HepG2 (cell line): ENCODE measurements around the gene UBR7. TPM values are rescaled to one million over a fixed set of nuclear protein-coding genes. Genes with fewer than 3 reads are reported as not detected.
A peak's percentile ranks its signal among the peaks of the same experiment; 100 is the strongest.
"Not testable (repeated sequence)": the region's sequence is repeated elsewhere in the genome, so short reads cannot be mapped to it uniquely, and the experiment has no call there.

Experiments used
- ATAC-seq: fragments of 200-7000 bp; cut with Tn5 transposase; 3 replicates; pipeline ENCODE4 v1.9.1; 2020; ENCODE audit warnings: mild to moderate bottlenecking, moderate library complexity
- BruUV-seq: library from RNA; stranded (reverse); fragments of 400-500 nt; replicated peaks from 2 replicates; lab custom pipeline; 2021; lab: Mats Ljungman, UMichigan
- CTCF ChIA-PET: fragments of 300-600 bp; formaldehyde crosslinking; extraction: SDS; loops from one replicate; lab custom pipeline; 2021; ENCODE audit warnings: low total read pairs, inconsistent platforms, low intra/inter-chr PET ratio; lab: Yijun Ruan, JAX
- POLR2A ChIA-PET: fragments of 350-600 bp; sonication (Branson Sonifier 250); formaldehyde crosslinking; loops from one replicate; lab custom pipeline; 2020; ENCODE audit warnings: antibody characterized with exemption, inconsistent platforms; lab: Yijun Ruan, JAX
- DNase-seq: peaks from one replicate; pipeline ENCODE4 v3.0.0-alpha.2; 2015; ENCODE audit warnings: low spot score
- FAIRE-seq: peaks from 3 replicates; lab custom pipeline; 2011; peaks lifted over from hg19 to GRCh38; lab: Jason Lieb, UNC
- H2AFZ ChIP-seq: one replicate; pipeline ENCODE4 v1.6.1; 2011; ENCODE audit warnings: low read length, inconsistent platforms
- H3K27ac ChIP-seq: fragments of 300-600 bp; 3 replicates; pipeline ENCODE4 v1.8.0; 2011; ENCODE audit warnings: mixed run types, mild to moderate bottlenecking, mixed read lengths, low read length, inconsistent platforms; ENCODE audit not compliant: insufficient read depth; ENCODE audit errors: extremely low read length
- H3K27me3 ChIP-seq, 2 experiments: fragments of 200-600 bp in 1 of 2; 2 replicates in 1 of 2; 3 replicates in 1 of 2; pipeline versions ENCODE4 v1.6.0 to v1.8.0; 2011; ENCODE audit warnings: low read length in 2 of 2, mild to moderate bottlenecking in 2 of 2, moderate library complexity in 2 of 2, inconsistent platforms in 1 of 2; ENCODE audit not compliant: insufficient read depth in 2 of 2, control insufficient read depth in 1 of 2
- H3K36me3 ChIP-seq, 2 experiments: fragments of 200-600 bp in 1 of 2; replicated peaks in 1 of 2; 2 replicates in 1 of 2; 3 replicates in 1 of 2; pipeline versions ENCODE4 v1.5.1 to v1.8.0; 2011; ENCODE audit warnings: low read length in 2 of 2, inconsistent platforms in 1 of 2; ENCODE audit not compliant: insufficient read depth in 2 of 2, control insufficient read depth in 1 of 2
- H3K4me1 ChIP-seq: 2 replicates; pipeline ENCODE4 v1.5.1; 2012; ENCODE audit warnings: low read length, inconsistent platforms; ENCODE audit not compliant: insufficient read depth
- H3K4me2 ChIP-seq: 2 replicates; pipeline ENCODE4 v1.6.0; 2011; ENCODE audit warnings: low read depth, low read length, inconsistent platforms
- H3K4me3 ChIP-seq, 3 experiments: fragments of 200-600 bp in 1 of 3; sonication (generic), shearing (Covaris generic) in 1 of 3; replicated peaks in 1 of 3; 2 replicates each; pipeline ENCODE4 v1.5.1; 2011 to 2016; ENCODE audit warnings: low read length in 3 of 3, inconsistent platforms in 2 of 3, low read depth in 2 of 3, mild to moderate bottlenecking in 2 of 3, control low read depth in 1 of 3, mixed read lengths in 1 of 3; ENCODE audit not compliant: insufficient read depth in 1 of 3
- H3K79me2 ChIP-seq: one replicate; pipeline ENCODE4 v1.6.1; 2011; ENCODE audit warnings: low read length, inconsistent platforms; ENCODE audit not compliant: insufficient read depth
- H3K9ac ChIP-seq: 2 replicates; pipeline ENCODE4 v1.6.0; 2011; ENCODE audit warnings: mild to moderate bottlenecking, low read depth, low read length, inconsistent platforms; ENCODE audit not compliant: insufficient read depth
- H3K9me3 ChIP-seq: 2 replicates; pipeline ENCODE4 v1.5.1; 2012; ENCODE audit warnings: mild to moderate bottlenecking, low read length
- H4K20me1 ChIP-seq: 2 replicates; pipeline ENCODE4 v1.6.0; 2011; ENCODE audit warnings: inconsistent platforms, mild to moderate bottlenecking, low read length, moderate library complexity; ENCODE audit not compliant: insufficient read depth
- CEBPB ChIP-seq: IDR thresholded peaks from 2 replicates; pipeline ENCODE4 v1.6.1; 2011; ENCODE audit warnings: low read depth, low read length, improper control_type of control experiment, borderline replicate concordance
- CEBPG ChIP-seq: IDR thresholded peaks from 2 replicates; pipeline ENCODE4 v1.6.1; 2016
- FOSL2 ChIP-seq: sonication (generic); formaldehyde crosslinking; IDR thresholded peaks from 2 replicates; pipeline ENCODE4 v1.4.0; 2020; ENCODE audit warnings: missing genetic modification reagents
- GATAD2A ChIP-seq: IDR thresholded peaks from 2 replicates; pipeline ENCODE4 v1.6.1; 2016
- HNF4A ChIP-seq: sonication (generic); formaldehyde crosslinking; IDR thresholded peaks from 2 replicates; pipeline ENCODE4 v1.4.0; 2020; ENCODE audit warnings: missing genetic modification reagents
- LCORL ChIP-seq, 2 experiments: fragments of 450-650 bp in 1 of 2; sonication (generic) in 1 of 2; formaldehyde crosslinking in 1 of 2; IDR thresholded peaks; 2 replicates each; pipeline versions ENCODE4 v1.5.0 to v1.6.1; 2017 to 2020; ENCODE audit warnings: antibody characterized with exemption in 1 of 2, missing genetic modification reagents in 1 of 2
- NFYB ChIP-seq: sonication (generic); formaldehyde crosslinking; IDR thresholded peaks from 2 replicates; pipeline ENCODE4 v1.4.0; 2020; ENCODE audit warnings: missing genetic modification reagents
- NFYC ChIP-seq: IDR thresholded peaks from 2 replicates; pipeline ENCODE4 v1.6.1; 2016; ENCODE audit warnings: missing genetic modification reagents, missing compliant biosample characterization
- NR2F1 ChIP-seq, 2 experiments: fragments of 450-650 bp in 1 of 2; formaldehyde crosslinking in 1 of 2; IDR thresholded peaks; 2 replicates each; pipeline versions ENCODE4 v1.5.0 to v1.6.1; 2016 to 2020; ENCODE audit warnings: mild to moderate bottlenecking in 1 of 2, missing compliant biosample characterization in 1 of 2, missing genetic modification reagents in 1 of 2, moderate library complexity in 1 of 2
- NR2F6 ChIP-seq, 2 experiments: IDR thresholded peaks; 2 replicates each; pipeline ENCODE4 v1.6.1; 2016; ENCODE audit warnings: antibody characterized with exemption in 1 of 2, mild to moderate bottlenecking in 1 of 2
- POLR2A ChIP-seq, 2 experiments: IDR thresholded peaks; 2 replicates each; pipeline ENCODE4 v1.6.1; 2011; ENCODE audit warnings: low read depth in 2 of 2, low read length in 2 of 2, mild to moderate bottlenecking in 1 of 2, moderate library complexity in 1 of 2; ENCODE audit not compliant: insufficient read depth in 1 of 2
- POLR2AphosphoS5 ChIP-seq: IDR thresholded peaks from 2 replicates; pipeline ENCODE4 v1.6.1; 2012; ENCODE audit warnings: low read depth, low read length
- RARA ChIP-seq: IDR thresholded peaks from 2 replicates; pipeline ENCODE4 v1.6.1; 2016; ENCODE audit warnings: missing genetic modification reagents, missing compliant biosample characterization
- ZMYM4 ChIP-seq: sonication (generic); formaldehyde crosslinking; IDR thresholded peaks from 2 replicates; pipeline ENCODE4 v1.8.1; 2023; ENCODE audit warnings: mild to moderate bottlenecking, missing genetic modification reagents
- WGBS: methylation state at CpG from one replicate; pipeline ENCODE4 v1.1.6; 2017; ENCODE audit warnings: low lambda C conversion rate; 5-methylcytosine and 5-hydroxymethylcytosine counted together
- in situ Hi-C: cut with HindIII; loops from 2 replicates; pipeline ENCODE4 v1.10.0; 2017; ENCODE audit warnings: low pct_unique_long_range_greater_than_20kb; ENCODE audit not compliant: extremely low pct_ligation_motif_present
- intact Hi-C: fragments of 100-400 bp; cut with micrococcal nuclease; formaldehyde crosslinking; loops from one replicate; pipeline ENCODE4 v1.10.0; 2022; ENCODE audit not compliant: unreplicated experiment
- polyA plus RNA-seq, 8 experiments: library from polyadenylated mRNA; depleted of rRNA in 3 of 8; stranded (reverse) in 7 of 8; unstranded in 1 of 8; fragments of >200 nt; fragmentation: Illumina TruSeq in 4 of 8; extraction: Trizol in 4 of 8; gene quantifications; 2 replicates each; pipeline versions ENCODE4 v1.2.1 to v1.2.3, GENCODE V29; 2011 to 2016; ENCODE audit warnings: low read depth in 4 of 8, missing spikeins in 1 of 8, mixed read lengths in 1 of 8; ENCODE audit not compliant: insufficient read depth in 1 of 8
- total RNA-seq, 5 experiments: library from RNA; depleted of rRNA; stranded (reverse); fragments of >200 nt; fragmentation: Illumina TruSeq; extraction: Trizol; gene quantifications; 2 replicates each; pipeline ENCODE4 v1.2.3, GENCODE V29; 2016; ENCODE audit warnings: low read depth in 1 of 5
- TF ChIP-seq, protein P1 (sequence below): sonication (generic); formaldehyde crosslinking; IDR thresholded peaks from 2 replicates; pipeline ENCODE4 v1.4.0; 2020; ENCODE audit warnings: missing genetic modification reagents
- TF ChIP-seq, protein P2 (sequence below): IDR thresholded peaks from 2 replicates; pipeline ENCODE4 v1.6.1; 2016; ENCODE audit warnings: missing genetic modification reagents, missing compliant biosample characterization

Gene UBR7
- total and polyA plus RNA-seq, 2 of the 13 experiments (the other 11 are each of a cell fraction or from before 2014, with no cell fraction given) = 11.0 to 19.7 TPM

DNA sequence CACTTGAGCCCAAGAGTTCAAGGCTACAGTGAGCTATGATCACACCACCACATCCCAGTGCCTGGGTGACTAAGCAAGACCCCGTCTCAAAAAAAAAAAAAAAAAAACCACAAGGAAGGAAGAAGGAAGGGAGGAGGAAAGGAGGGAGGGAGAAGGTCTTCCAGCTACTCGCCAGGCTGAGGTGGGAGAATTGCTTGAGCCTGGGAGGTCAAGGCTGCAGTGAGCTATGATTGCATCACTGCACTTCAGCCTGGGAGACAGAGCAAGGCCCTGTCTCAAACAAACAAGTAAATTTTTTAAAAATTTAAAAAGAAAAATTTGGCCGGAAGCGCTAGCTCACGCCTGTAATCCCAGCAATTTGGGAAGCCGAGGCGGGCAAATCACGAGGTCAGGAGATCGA is 38.4 kb upstream of the UBR7 start (continued):
- TF ChIP-seq CEBPG (peak; percentile 85), GATAD2A (CRISPR knock-in tag) (peak; percentile 43), FOSL2 (CRISPR knock-in tag) (0 out of 2 replicates have a peak, but pooled peaks have one; percentile 28), LCORL (CRISPR knock-in tag; IDR thresholded peaks at IDR 0.05) (0 out of 2 replicates have a peak, but pooled peaks have one; percentile 25), CEBPB (peak; percentile 73; the same call in 1 of the 2 replicates), NR2F1 (CRISPR knock-in tag; IDR thresholded peaks at IDR 0.05) (0 out of 4 replicates have a peak, but pooled peaks of 1 of the 2 experiments have one; percentile 41), RARA (CRISPR knock-in tag) (peak; percentile 64; the same call in 1 of the 2 replicates), NR2F6 (IDR thresholded peaks at IDR 0.05) (peak; percentile 66), NR2F6 (CRISPR knock-in tag; IDR thresholded peaks at IDR 0.05) (peak; percentile 80), HNF4A (CRISPR knock-in tag) (peak; percentile 17; the same call in 1 of the 2 replicates)
- TF ChIP-seq LCORL (IDR thresholded peaks at IDR 0.05) = not testable (repeated sequence)
- TF ChIP-seq, protein P1, sequence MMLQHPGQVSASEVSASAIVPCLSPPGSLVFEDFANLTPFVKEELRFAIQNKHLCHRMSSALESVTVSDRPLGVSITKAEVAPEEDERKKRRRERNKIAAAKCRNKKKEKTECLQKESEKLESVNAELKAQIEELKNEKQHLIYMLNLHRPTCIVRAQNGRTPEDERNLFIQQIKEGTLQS (CRISPR knock-in tag) = peak; percentile 60; the same call in 1 of the 2 replicates

DNA sequence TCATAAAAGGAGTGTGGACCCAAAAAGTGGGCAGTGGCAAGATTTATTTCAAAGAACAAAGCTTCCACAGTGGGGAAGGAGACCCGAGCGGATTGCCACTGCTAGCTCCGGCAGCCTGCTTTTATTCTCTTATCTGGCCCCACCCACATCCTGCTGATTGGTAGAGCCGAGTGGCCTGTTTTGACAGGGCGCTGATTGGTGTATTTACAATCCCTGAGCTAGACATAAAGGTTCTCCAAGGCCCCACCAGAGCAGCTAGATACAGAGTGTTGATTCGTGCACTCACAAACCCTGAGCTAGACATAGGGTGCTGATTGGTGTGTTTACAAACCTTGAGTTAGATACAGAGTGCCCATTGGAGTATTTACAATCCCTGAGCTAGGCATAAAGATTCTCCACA is 37.4 kb upstream of the UBR7 start:
- H3K4me3 ChIP-seq, CTCF ChIA-PET, ATAC-seq, DNase-seq, H3K4me2 ChIP-seq, in situ Hi-C loops, H3K9ac ChIP-seq, H3K9me3 ChIP-seq, FAIRE-seq, H3K27me3 ChIP-seq, POLR2A ChIA-PET, H3K79me2 ChIP-seq, BruUV-seq, H3K36me3 ChIP-seq, H4K20me1 ChIP-seq, H2AFZ ChIP-seq: not testable (repeated sequence)
- Histone ChIP-seq H3K27ac (peak overlapping the region; percentile 51), H3K4me1 (peaks cover 81% of the 10 kb centered on the region)
- intact Hi-C loops = loop anchor here (10.0 kb wide), 1 partner anchor 55 kb away; the partner anchor contains the start of gene ITPK1
- whole genome bisulfite sequencing = 91% methylated on average over 4 of the region's 6 CpGs
- TF ChIP-seq ZMYM4 (peak; percentile 55; the same call in 1 of the 2 replicates), POLR2AphosphoS5 (peak; percentile 36; the same call in 1 of the 2 replicates), NFYC (CRISPR knock-in tag) (peak; percentile 74), POLR2A (IDR thresholded peaks at IDR 0.05; ENCODE audit: insufficient read depth in 1 of 2, low read depth in 2 of 2, low read length in 2 of 2) (peak in 1 of 2 experiments; percentile 54; a peak in 1 of 4 replicates), NFYB (peak; percentile 78)
- TF ChIP-seq, protein P2, sequence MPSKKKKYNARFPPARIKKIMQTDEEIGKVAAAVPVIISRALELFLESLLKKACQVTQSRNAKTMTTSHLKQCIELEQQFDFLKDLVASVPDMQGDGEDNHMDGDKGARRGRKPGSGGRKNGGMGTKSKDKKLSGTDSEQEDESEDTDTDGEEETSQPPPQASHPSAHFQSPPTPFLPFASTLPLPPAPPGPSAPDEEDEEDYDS (CRISPR knock-in tag) = 0 out of 2 replicates have a peak, but pooled peaks have one; percentile 19

DNA sequence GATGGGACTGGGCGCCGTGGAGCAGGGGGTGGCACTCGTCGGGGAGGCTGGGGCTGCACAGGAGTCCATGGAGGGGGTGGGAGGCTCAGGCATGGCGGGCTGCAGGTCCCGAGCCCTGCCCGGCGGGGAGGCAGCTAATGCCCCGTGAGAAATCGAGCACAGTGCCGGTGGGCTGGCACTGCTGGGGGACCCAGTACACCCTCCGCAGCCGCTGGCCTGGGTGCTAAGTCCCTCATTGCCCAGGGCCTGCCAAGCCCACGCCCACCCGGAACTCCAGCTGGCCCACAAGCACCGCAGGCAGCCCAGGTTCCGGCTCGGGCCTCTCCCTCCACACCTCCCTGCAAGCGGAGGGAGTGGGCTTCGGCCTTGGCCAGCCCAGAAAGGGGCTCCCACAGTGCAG is 36.9 kb upstream of the UBR7 start:
- H3K27me3 ChIP-seq, DNase-seq, H4K20me1 ChIP-seq, H3K4me3 ChIP-seq, CTCF ChIA-PET, H3K79me2 ChIP-seq, POLR2A ChIA-PET, in situ Hi-C loops, ATAC-seq, H3K4me2 ChIP-seq, H3K9me3 ChIP-seq, H3K27ac ChIP-seq, FAIRE-seq, H3K9ac ChIP-seq, H3K36me3 ChIP-seq, H2AFZ ChIP-seq, BruUV-seq: not testable (repeated sequence)
- H3K4me1 ChIP-seq = peaks cover 82% of the 10 kb centered on the region
- 100% methylated on average over 1 of the region's 20 CpGs for WGBS
- intact Hi-C loops = loop anchor here (10.0 kb wide), 1 partner anchor 55 kb away; the partner anchor contains the start of gene ITPK1
